GM18873 (cell line): ENCODE results near the gene KLHDC10.
"Not testable (repeated sequence)": the region's sequence is repeated elsewhere in the genome, so short reads cannot be mapped to it uniquely, and the experiment has no call there.

Experiments
- ATAC-seq: cut with Tn5 transposase; IDR thresholded peaks from one replicate; pipeline ENCODE4 v1.9.1; 2021; ENCODE audit warnings: mild to moderate bottlenecking, moderate library complexity, moderate number of reproducible peaks; ENCODE audit not compliant: unreplicated experiment, low FRiP score

KLHDC10 gene

GRCh38 chr7:130113887-130114286, 43.6 kb downstream of the KLHDC10 start:
- ATAC-seq = no peak

GRCh38 chr7:130114374-130114773, 44.0 kb downstream of the KLHDC10 start:
- no peak for ATAC-seq

GRCh38 chr7:130114776-130115175, 44.4 kb downstream of the KLHDC10 start:
- no peak for ATAC-seq

- no peak for ATAC-seq
These were observed 48.0 kb downstream of the KLHDC10 start for GRCh38 chr7:130118294-130118693.

GRCh38 chr7:130118801-130119200, 48.5 kb downstream of the KLHDC10 start:
- no peak for ATAC-seq

- no peak for ATAC-seq
These were observed 53.2 kb downstream of the KLHDC10 start for GRCh38 chr7:130123501-130123900.

GRCh38 chr7:130124711-130125110, 54.4 kb downstream of the KLHDC10 start:
- no peak for ATAC-seq

GRCh38 chr7:130126840-130127239, 56.5 kb downstream of the KLHDC10 start:
- not testable (repeated sequence) for ATAC-seq

GRCh38 chr7:130127404-130127803, 57.1 kb downstream of the KLHDC10 start:
- no peak for ATAC-seq

- ATAC-seq = no peak
These were observed 57.5 kb downstream of the KLHDC10 start for GRCh38 chr7:130127821-130128317.

- no peak for ATAC-seq
These were observed 58.7 kb downstream of the KLHDC10 start for GRCh38 chr7:130129011-130129411.

GRCh38 chr7:130131191-130131834, 61.0 kb downstream of the KLHDC10 start:
- no peak for ATAC-seq

GRCh38 chr7:130131964-130132875, 61.9 kb downstream of the KLHDC10 start:
- no peak for ATAC-seq

GRCh38 chr7:130133029-130133782, 62.9 kb downstream of the KLHDC10 start:
- no peak for ATAC-seq

GRCh38 chr7:130134106-130134636, 63.8 kb downstream of the KLHDC10 start:
- no peak for ATAC-seq

- no peak for ATAC-seq
These were observed 64.4 kb downstream of the KLHDC10 start for GRCh38 chr7:130134726-130135125.

GRCh38 chr7:130135208-130136205, 65.2 kb downstream of the KLHDC10 start:
- no peak for ATAC-seq

- no peak for ATAC-seq
These were observed 66.3 kb downstream of the KLHDC10 start for GRCh38 chr7:130136579-130137167.

GRCh38 chr7:130137207-130137606, 66.9 kb downstream of the KLHDC10 start:
- ATAC-seq = no peak
